Stimulated activated CD4-positive, alpha-beta T cell treated with anti-CD3 and anti-CD28 coated beads, Interleukin-4, amount 100 ng/mL, for 4 hours (primary cell): ENCODE results near the gene ZNF219.

Experiments used
- DNase-seq, 2 experiments: peaks; one replicate each; pipeline ENCODE4 v3.0.0-alpha.2; 2020

Gene ZNF219

GRCh38 chr14:21084998-21085853, 13.2 kb downstream of the ZNF219 start:
- no peak for DNase-seq

- no peak for DNase-seq
These were observed 14.1 kb downstream of the ZNF219 start for GRCh38 chr14:21084396-21084795.

GRCh38 chr14:21083565-21084325, 14.7 kb downstream of the ZNF219 start:
- no peak for DNase-seq

GRCh38 chr14:21081521-21082142, 16.8 kb downstream of the ZNF219 start:
- no peak for DNase-seq

GRCh38 chr14:21078726-21079125, 19.7 kb downstream of the ZNF219 start:
- no peak for DNase-seq

GRCh38 chr14:21078287-21078686, 20.2 kb downstream of the ZNF219 start:
- no peak for DNase-seq

- DNase-seq = no peak
These were observed 20.8 kb downstream of the ZNF219 start for GRCh38 chr14:21077672-21078071.

- no peak for DNase-seq
These were observed 22.6 kb downstream of the ZNF219 start for GRCh38 chr14:21075719-21076437.

- no peak for DNase-seq
These were observed 23.8 kb downstream of the ZNF219 start for GRCh38 chr14:21074398-21075272.

- DNase-seq = no peak
These were observed 24.5 kb downstream of the ZNF219 start for GRCh38 chr14:21073921-21074320.

- DNase-seq = no peak
These were observed 25.6 kb downstream of the ZNF219 start for GRCh38 chr14:21072781-21073339.

- no peak for DNase-seq
These were observed 26.4 kb downstream of the ZNF219 start for GRCh38 chr14:21072031-21072473.

GRCh38 chr14:21071225-21072030, 27.0 kb downstream of the ZNF219 start:
- peak; percentile 18 to 37 for DNase-seq

- DNase-seq = no peak
These were observed 27.7 kb downstream of the ZNF219 start for GRCh38 chr14:21070610-21071224.

- DNase-seq = peak; percentile 8 to 34
These were observed 28.3 kb downstream of the ZNF219 start, which contains the start of gene ARHGEF40 for GRCh38 chr14:21070083-21070609. Gene ARHGEF40, plus strand, starts transcription at chr14:21070304. Its CDS starts 93 bp downstream, at chr14:21070397.

GRCh38 chr14:21069388-21070082, 28.9 kb downstream of the ZNF219 start:
- DNase-seq = no peak

- DNase-seq = peak in 1 of 2 experiments; percentile 41
These were observed 29.7 kb downstream of the ZNF219 start for GRCh38 chr14:21068521-21069387.
